Right lobe of liver (tissue), 4 donors: ENCODE data around the gene SNU13.

Experiments used
- CTCF ChIP-seq, 4 donors: fragments of 200-600 bp in 3 of 4; fragments of 450-650 bp in 1 of 4; IDR thresholded peaks; one replicate each; pipeline versions ENCODE4 v1.5.1 to v1.8.0; 2016 to 2022; ENCODE audit warnings: antibody characterized with exemption in 4 of 4, mild to moderate bottlenecking in 2 of 4
- POLR2A ChIP-seq: fragments of 450-650 bp; IDR thresholded peaks from one replicate; pipeline ENCODE4 v1.6.1; 2017; ENCODE audit warnings: antibody characterized with exemption, mild to moderate bottlenecking
- donor health status: DM: no; HTN: no; CAD: no.
- donor health status: DM: no; HTN: no; CAD: no.
- donor health status: DM: no; HTN: yes; CAD: no.

DNA sequence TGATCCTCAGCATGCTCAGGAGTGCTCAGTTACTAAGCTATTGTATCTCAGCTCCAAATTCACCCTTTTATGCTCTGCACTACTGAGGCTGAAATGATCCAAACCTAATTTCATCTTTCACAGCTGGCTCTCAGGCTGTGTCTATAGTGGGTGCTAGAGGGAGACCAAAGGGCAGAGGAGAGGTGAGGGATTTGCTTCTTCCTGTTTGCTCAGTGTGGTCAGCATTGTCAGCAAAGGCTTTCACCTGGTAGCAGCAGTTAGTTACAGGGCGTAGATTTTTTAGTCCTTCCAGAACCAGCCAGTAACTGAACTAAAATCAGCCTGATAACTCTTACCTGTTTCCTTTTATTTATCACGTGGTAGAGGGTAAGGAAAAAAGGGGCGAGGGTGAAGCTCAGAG is 34.3 kb downstream of the SNU13 start:
- TF ChIP-seq CTCF (IDR thresholded peaks at IDR 0.05) (no peak), POLR2A (no peak)
